ENCODE data around the gene CEACAM19. TPM values are rescaled to one million over a fixed set of nuclear protein-coding genes. Genes with fewer than 3 reads are reported as not detected.

The CEACAM19 gene
- total and polyA plus RNA-seq, 2 of the 13 experiments (the other 11 are each of a cell fraction or from before 2014, with no cell fraction given): 1.3 to 4.0 TPM

DNA sequence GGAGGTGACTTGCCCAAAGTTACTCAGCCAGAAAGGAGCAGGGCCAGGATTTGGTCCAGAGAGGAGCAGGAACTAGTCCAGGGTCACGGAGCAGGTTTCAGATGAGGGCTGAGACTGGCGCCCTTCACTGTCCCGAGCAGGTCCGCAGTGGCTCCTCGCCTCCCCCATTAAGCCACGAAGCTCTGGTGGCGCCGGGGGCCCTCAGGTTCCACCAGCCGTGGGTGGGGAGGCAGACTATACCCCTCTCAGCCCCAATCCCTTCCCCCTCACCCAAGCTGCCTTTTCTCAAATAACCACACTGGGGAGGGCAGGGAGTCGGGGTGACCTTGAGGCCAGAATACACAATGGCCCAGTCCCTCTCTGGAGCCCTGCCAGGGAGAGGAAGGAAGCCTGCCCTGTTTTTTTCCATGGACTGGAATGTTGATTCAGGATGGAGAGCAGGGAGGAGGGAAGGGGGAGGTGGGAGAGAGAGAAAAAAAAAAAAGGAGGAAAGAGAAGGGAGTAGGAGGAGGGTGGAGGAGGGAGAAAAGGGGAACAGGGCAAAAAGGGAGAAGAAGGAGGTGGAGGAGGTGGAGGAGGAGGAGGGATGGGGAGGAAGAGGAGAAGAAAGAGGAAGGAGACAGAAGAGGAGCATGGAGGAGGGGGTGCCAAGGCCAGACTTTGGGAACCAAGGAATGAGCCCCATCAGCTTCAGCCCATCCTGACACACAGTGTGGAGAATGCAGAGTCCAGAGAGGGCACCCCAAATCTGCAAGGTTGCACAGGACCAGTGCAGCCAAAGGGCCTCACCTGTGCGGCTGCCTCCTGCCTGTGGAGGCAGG is 47.4 kb downstream of the CEACAM19 start (continued):
- 0 out of 2 replicates have a peak, but pooled peaks have one; percentile 31 for TF ChIP-seq STAG1 (CRISPR knock-in tag; IDR thresholded peaks at IDR 0.05)
- TF ChIP-seq, protein P1, sequence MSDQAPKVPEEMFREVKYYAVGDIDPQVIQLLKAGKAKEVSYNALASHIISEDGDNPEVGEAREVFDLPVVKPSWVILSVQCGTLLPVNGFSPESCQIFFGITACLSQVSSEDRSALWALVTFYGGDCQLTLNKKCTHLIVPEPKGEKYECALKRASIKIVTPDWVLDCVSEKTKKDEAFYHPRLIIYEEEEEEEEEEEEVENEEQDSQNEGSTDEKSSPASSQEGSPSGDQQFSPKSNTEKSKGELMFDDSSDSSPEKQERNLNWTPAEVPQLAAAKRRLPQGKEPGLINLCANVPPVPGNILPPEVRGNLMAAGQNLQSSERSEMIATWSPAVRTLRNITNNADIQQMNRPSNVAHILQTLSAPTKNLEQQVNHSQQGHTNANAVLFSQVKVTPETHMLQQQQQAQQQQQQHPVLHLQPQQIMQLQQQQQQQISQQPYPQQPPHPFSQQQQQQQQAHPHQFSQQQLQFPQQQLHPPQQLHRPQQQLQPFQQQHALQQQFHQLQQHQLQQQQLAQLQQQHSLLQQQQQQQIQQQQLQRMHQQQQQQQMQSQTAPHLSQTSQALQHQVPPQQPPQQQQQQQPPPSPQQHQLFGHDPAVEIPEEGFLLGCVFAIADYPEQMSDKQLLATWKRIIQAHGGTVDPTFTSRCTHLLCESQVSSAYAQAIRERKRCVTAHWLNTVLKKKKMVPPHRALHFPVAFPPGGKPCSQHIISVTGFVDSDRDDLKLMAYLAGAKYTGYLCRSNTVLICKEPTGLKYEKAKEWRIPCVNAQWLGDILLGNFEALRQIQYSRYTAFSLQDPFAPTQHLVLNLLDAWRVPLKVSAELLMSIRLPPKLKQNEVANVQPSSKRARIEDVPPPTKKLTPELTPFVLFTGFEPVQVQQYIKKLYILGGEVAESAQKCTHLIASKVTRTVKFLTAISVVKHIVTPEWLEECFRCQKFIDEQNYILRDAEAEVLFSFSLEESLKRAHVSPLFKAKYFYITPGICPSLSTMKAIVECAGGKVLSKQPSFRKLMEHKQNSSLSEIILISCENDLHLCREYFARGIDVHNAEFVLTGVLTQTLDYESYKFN (CRISPR knock-in tag; conservative IDR thresholded peaks at IDR 0.05): peak; percentile 97

DNA sequence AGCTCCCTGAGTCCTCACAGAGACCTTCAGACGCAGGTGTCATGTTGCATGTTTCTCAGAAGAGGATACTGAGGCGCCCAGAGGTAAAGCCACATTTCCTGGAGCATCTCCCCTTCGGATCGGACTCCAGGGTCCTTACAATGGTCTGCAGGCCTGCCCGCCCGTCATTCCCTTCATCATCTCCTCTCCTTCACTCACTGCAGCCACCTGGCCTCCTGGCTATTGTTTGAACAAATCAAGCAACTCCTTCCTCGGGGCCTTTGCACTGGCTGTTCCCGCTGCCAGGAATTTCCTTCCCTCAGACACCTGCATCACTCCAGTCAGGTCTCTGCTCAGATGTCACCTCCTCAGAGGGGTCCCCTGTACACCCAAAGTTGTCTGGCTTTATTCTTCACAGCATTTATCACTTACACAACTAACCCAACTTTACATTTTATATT is 48.0 kb downstream of the CEACAM19 start:
- H3K27me3 ChIP-seq (ENCODE audit: control insufficient read depth in 1 of 2, insufficient read depth in 2 of 2, low read length in 2 of 2): no peaks in the 10 kb centered on the region; a peak in 1 of 5 replicates
- H3K4me3 ChIP-seq (replicated peaks in 1 of 3; ENCODE audit: insufficient read depth in 1 of 3, low read depth in 2 of 3, low read length in 3 of 3): peak overlapping the region in 1 of 3 experiments; percentile 82; a peak in 1 of 6 replicates
- WGBS (ENCODE audit: low lambda C conversion rate): 63% methylated on average over 7 of the region's 8 CpGs
- no peak for ATAC-seq
- in situ Hi-C loops (cut with HindIII; ENCODE audit: extremely low pct_ligation_motif_present, low pct_unique_long_range_greater_than_20kb): no loop called here
- peak overlapping the region; percentile 42; the same call in 1 of the 2 replicates for H3K9ac ChIP-seq (ENCODE audit: insufficient read depth, low read depth, low read length)
- TF ChIP-seq, protein P2, sequence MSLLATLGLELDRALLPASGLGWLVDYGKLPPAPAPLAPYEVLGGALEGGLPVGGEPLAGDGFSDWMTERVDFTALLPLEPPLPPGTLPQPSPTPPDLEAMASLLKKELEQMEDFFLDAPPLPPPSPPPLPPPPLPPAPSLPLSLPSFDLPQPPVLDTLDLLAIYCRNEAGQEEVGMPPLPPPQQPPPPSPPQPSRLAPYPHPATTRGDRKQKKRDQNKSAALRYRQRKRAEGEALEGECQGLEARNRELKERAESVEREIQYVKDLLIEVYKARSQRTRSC (CRISPR knock-in tag; IDR thresholded peaks at IDR 0.05; ENCODE audit: low read depth): no peak
- TF ChIP-seq HDAC2 (CRISPR knock-in tag; IDR thresholded peaks at IDR 0.05): 0 out of 2 replicates have a peak, but pooled peaks have one; percentile 39
- 0 out of 2 replicates have a peak, but pooled peaks have one; percentile 53 for TF ChIP-seq ZNF839 (CRISPR knock-in tag; IDR thresholded peaks at IDR 0.05; ENCODE audit: borderline replicate concordance)
- TF ChIP-seq, protein P3, sequence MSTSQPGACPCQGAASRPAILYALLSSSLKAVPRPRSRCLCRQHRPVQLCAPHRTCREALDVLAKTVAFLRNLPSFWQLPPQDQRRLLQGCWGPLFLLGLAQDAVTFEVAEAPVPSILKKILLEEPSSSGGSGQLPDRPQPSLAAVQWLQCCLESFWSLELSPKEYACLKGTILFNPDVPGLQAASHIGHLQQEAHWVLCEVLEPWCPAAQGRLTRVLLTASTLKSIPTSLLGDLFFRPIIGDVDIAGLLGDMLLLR (CRISPR knock-in tag; IDR thresholded peaks at IDR 0.05): 0 out of 2 replicates have a peak, but pooled peaks have one; percentile 26
- 0 out of 2 replicates have a peak, but pooled peaks have one; percentile 9 for TF ChIP-seq SIN3A (IDR thresholded peaks at IDR 0.05; ENCODE audit: borderline replicate concordance, low read depth, low read length)
- no peak overlapping the region for H2AFZ ChIP-seq (ENCODE audit: low read length)
- H3K4me2 ChIP-seq (ENCODE audit: low read depth, low read length): peak overlapping the region; percentile 88
- no peaks in the 10 kb centered on the region for H4K20me1 ChIP-seq (ENCODE audit: insufficient read depth, low read length)
- no TSS peak for BruUV-seq (replicated peaks)
- DNase-seq (ENCODE audit: low spot score): no peak
- ChIA-PET POLR2A (interaction anchor here (1.2 to 8.0 kb wide), 6 partner anchors 9 to 186 kb away, joined by 3 to 94 read pairs (median 10); partner anchors contain the start of gene APOE), CTCF (ENCODE audit: low intra/inter-chr PET ratio, low total read pairs) (no interaction called here)
- peaks cover 13% of the 10 kb centered on the region for H3K9me3 ChIP-seq (ENCODE audit: low read length)
- H3K36me3 ChIP-seq (replicated peaks in 1 of 2; ENCODE audit: control insufficient read depth in 1 of 2, insufficient read depth in 2 of 2, low read length in 2 of 2): peaks cover 7 to 13% of the 10 kb centered on the region in 2 experiments
- H3K4me1 ChIP-seq (ENCODE audit: insufficient read depth, low read length): peaks cover 80% of the 10 kb centered on the region
- intact Hi-C loops (cut with micrococcal nuclease; ENCODE audit: unreplicated experiment): loop anchor here (2.0 kb wide), 1 partner anchor 24 kb away; no protein-coding TSS in a partner anchor
- H3K27ac ChIP-seq (ENCODE audit: extremely low read length, insufficient read depth, low read length): peak overlapping the region; percentile 95
- peaks cover 22% of the 10 kb centered on the region for H3K79me2 ChIP-seq (ENCODE audit: insufficient read depth, low read length)
- FAIRE-seq: no peak
